ENCODE measurements around the gene ROBO1. TPM values are rescaled to one million over a fixed set of nuclear protein-coding genes. Genes with fewer than 3 reads are reported as not detected.

ROBO1 gene
- total and polyA plus RNA-seq, 2 donors (not counting 1 experiment from before 2014, with no cell fraction given): 0.27 to 3.2 TPM

DNA sequence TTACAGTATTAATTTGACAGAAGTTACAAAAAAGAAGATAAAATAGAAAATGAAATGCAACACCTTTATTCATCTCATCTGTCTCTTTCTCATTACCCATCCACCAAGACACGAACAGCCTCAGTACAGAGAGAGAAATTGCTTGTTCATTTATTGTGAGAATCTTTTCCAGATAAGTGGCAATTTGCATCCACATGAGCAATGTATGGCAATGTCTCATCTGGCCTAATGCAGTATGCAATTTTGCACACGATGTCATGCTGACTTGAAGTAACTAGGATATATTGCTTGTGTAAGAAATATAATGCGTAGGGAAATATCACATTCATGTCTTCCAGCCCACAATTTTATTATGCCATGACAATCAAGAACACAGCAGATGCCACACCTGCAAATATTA lies 866.9 kb downstream of the ROBO1 start:
- intact Hi-C loops (cut with micrococcal nuclease): no loop called here
- ATAC-seq (ENCODE audit: low read depth) (no peak), DNase-seq (no peak)
- Histone ChIP-seq H2AFZ (ENCODE audit: insufficient read depth, low read depth, low read length, poor library complexity, severe bottlenecking) (no peak overlapping the region), H3K4me2 (replicated peaks; ENCODE audit: low read depth, low read length, poor library complexity, severe bottlenecking) (no peak overlapping the region), H4K20me1 (ENCODE audit: control insufficient read depth, insufficient read depth, low read length, poor library complexity, severe bottlenecking) (no peaks in the 10 kb centered on the region), H3K9ac (ENCODE audit: low read length) (no peak overlapping the region), H3K36me3 (replicated peaks in 1 of 2; ENCODE audit: control extremely low read depth in 1 of 2, control insufficient read depth in 1 of 2, extremely low read depth in 1 of 2, insufficient read depth in 2 of 2, low read length in 1 of 2) (no peaks in the 10 kb centered on the region), H3K4me3 (ENCODE audit: control extremely low read depth in 1 of 5, extremely low read depth in 1 of 5, insufficient read depth in 1 of 5, low read depth in 2 of 5, low read length in 4 of 5) (no peak overlapping the region), H3K27ac (ENCODE audit: low read length in 2 of 2) (no peak overlapping the region), H3K79me2 (ENCODE audit: control insufficient read depth, insufficient read depth, low read length) (no peaks in the 10 kb centered on the region), H3K9me3 (ENCODE audit: control extremely low read depth in 1 of 3, control insufficient read depth in 2 of 3, insufficient read depth in 1 of 3, low read length in 2 of 3) (no peaks in the 10 kb centered on the region), H3K27me3 (replicated peaks in 1 of 4; ENCODE audit: control extremely low read depth in 1 of 4, control insufficient read depth in 3 of 4, insufficient read depth in 4 of 4, low read length in 3 of 4) (no peaks in the 10 kb centered on the region), H3K4me1 (ENCODE audit: control insufficient read depth in 2 of 2, insufficient read depth in 2 of 2, low read length in 2 of 2) (no peaks in the 10 kb centered on the region)
- Mint-ChIP-seq H3K4me3 (no peak overlapping the region), H3K4me1 (no peaks in the 10 kb centered on the region), H3K27me3 (no peaks in the 10 kb centered on the region), H3K9me3 (ENCODE audit: insufficient read depth) (no peaks in the 10 kb centered on the region), H3K27ac (no peak overlapping the region)
- WGBS (ENCODE audit: insufficient coverage): no CpG with 5 or more reads among the region's 3 CpGs
- TF ChIP-seq, protein P1, sequence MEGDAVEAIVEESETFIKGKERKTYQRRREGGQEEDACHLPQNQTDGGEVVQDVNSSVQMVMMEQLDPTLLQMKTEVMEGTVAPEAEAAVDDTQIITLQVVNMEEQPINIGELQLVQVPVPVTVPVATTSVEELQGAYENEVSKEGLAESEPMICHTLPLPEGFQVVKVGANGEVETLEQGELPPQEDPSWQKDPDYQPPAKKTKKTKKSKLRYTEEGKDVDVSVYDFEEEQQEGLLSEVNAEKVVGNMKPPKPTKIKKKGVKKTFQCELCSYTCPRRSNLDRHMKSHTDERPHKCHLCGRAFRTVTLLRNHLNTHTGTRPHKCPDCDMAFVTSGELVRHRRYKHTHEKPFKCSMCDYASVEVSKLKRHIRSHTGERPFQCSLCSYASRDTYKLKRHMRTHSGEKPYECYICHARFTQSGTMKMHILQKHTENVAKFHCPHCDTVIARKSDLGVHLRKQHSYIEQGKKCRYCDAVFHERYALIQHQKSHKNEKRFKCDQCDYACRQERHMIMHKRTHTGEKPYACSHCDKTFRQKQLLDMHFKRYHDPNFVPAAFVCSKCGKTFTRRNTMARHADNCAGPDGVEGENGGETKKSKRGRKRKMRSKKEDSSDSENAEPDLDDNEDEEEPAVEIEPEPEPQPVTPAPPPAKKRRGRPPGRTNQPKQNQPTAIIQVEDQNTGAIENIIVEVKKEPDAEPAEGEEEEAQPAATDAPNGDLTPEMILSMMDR (IDR thresholded peaks at IDR 0.05): no peak
- no peak for TF ChIP-seq EZH2 (IDR thresholded peaks at IDR 0.05; ENCODE audit: borderline replicate concordance, insufficient read depth, low read depth, low read length, poor library complexity, severe bottlenecking)
- ChIA-PET POLR2A (no interaction called here), CTCF (no interaction called here)

DNA sequence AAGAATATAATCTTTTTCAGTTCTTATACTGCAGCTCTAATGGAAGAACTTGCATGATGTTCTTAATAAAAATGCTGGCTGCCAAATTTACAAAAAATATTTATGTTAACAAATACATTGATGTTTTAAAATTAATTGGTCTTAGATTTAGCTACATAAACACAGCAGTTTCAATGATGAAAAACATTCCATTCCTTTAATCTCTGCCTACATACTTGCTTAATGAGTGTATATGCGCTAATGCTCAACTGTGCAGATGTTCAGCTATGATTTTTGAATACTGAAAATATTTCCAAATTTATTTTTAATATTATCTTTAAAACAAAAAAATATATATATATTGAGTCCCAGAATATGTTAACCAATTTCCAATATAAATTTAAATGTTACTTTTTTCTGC lies 867.4 kb downstream of the ROBO1 start:
- Histone ChIP-seq H2AFZ (ENCODE audit: insufficient read depth, low read depth, low read length, poor library complexity, severe bottlenecking) (no peak overlapping the region), H3K27ac (ENCODE audit: low read length in 2 of 2) (no peak overlapping the region), H4K20me1 (ENCODE audit: control insufficient read depth, insufficient read depth, low read length, poor library complexity, severe bottlenecking) (no peaks in the 10 kb centered on the region), H3K9me3 (ENCODE audit: control extremely low read depth in 1 of 3, control insufficient read depth in 2 of 3, insufficient read depth in 1 of 3, low read length in 2 of 3) (no peaks in the 10 kb centered on the region), H3K4me3 (ENCODE audit: control extremely low read depth in 1 of 5, extremely low read depth in 1 of 5, insufficient read depth in 1 of 5, low read depth in 2 of 5, low read length in 4 of 5) (no peak overlapping the region), H3K9ac (ENCODE audit: low read length) (no peak overlapping the region), H3K27me3 (replicated peaks in 1 of 4; ENCODE audit: control extremely low read depth in 1 of 4, control insufficient read depth in 3 of 4, insufficient read depth in 4 of 4, low read length in 3 of 4) (no peaks in the 10 kb centered on the region), H3K36me3 (replicated peaks in 1 of 2; ENCODE audit: control extremely low read depth in 1 of 2, control insufficient read depth in 1 of 2, extremely low read depth in 1 of 2, insufficient read depth in 2 of 2, low read length in 1 of 2) (no peaks in the 10 kb centered on the region), H3K4me2 (replicated peaks; ENCODE audit: low read depth, low read length, poor library complexity, severe bottlenecking) (no peak overlapping the region), H3K4me1 (ENCODE audit: control insufficient read depth in 2 of 2, insufficient read depth in 2 of 2, low read length in 2 of 2) (no peaks in the 10 kb centered on the region), H3K79me2 (ENCODE audit: control insufficient read depth, insufficient read depth, low read length) (no peaks in the 10 kb centered on the region)
- no peak for DNase-seq
- Mint-ChIP-seq H3K9me3 (ENCODE audit: insufficient read depth) (no peaks in the 10 kb centered on the region), H3K27me3 (no peaks in the 10 kb centered on the region), H3K4me1 (no peaks in the 10 kb centered on the region), H3K27ac (no peak overlapping the region), H3K4me3 (no peak overlapping the region)
- intact Hi-C loops (cut with micrococcal nuclease): no loop called here
- TF ChIP-seq, protein P1 (IDR thresholded peaks at IDR 0.05): no peak
- TF ChIP-seq EZH2 (IDR thresholded peaks at IDR 0.05; ENCODE audit: borderline replicate concordance, insufficient read depth, low read depth, low read length, poor library complexity, severe bottlenecking): no peak
- ChIA-PET CTCF (no interaction called here), POLR2A (no interaction called here)
- no CpG with 5 or more reads among the region's 1 CpG for WGBS (ENCODE audit: insufficient coverage)
- ATAC-seq (ENCODE audit: low read depth): no peak

All from B cell (primary cell).